HUDEP-2 (cell line): ENCODE measurements around the gene TAOK2.
"Not testable (repeated sequence)": the region's sequence is repeated elsewhere in the genome, so short reads cannot be mapped to it uniquely, and the experiment has no call there.

Source experiments
- DNase-seq, 76 experiments: peaks; one replicate each; lab custom pipeline; 2025; ENCODE audit not compliant: unreplicated experiment in 76 of 76; lab: John Stamatoyannopoulos, UW

The TAOK2 gene

GRCh38 chr16:30016555-30017276, 43.0 kb downstream of the TAOK2 start:
- DNase-seq, result no peak

- no peak for DNase-seq
Observed at GRCh38 chr16:30017277-30017656, 43.6 kb downstream of the TAOK2 start.

- not testable (repeated sequence) for DNase-seq
Observed at GRCh38 chr16:30017937-30018336, 44.3 kb downstream of the TAOK2 start.

- DNase-seq, result no peak
Observed at GRCh38 chr16:30018731-30019158, 45.1 kb downstream of the TAOK2 start.

- DNase-seq, result no peak
Observed at GRCh38 chr16:30022887-30023286, 49.2 kb downstream of the TAOK2 start, which contains the start of gene C16orf92. Gene C16orf92, plus strand, starts transcription at chr16:30023198. Its CDS starts 143 bp downstream, at chr16:30023341.

GRCh38 chr16:30023586-30023985, 49.9 kb downstream of the TAOK2 start:
- no peak for DNase-seq

GRCh38 chr16:30024451-30024850, 50.8 kb downstream of the TAOK2 start:
- DNase-seq, result no peak

GRCh38 chr16:30025156-30025555, 51.5 kb downstream of the TAOK2 start:
- no peak for DNase-seq

GRCh38 chr16:30025574-30025973, 51.9 kb downstream of the TAOK2 start:
- no peak for DNase-seq

- DNase-seq, result no peak
Observed at GRCh38 chr16:30026449-30026848, 52.8 kb downstream of the TAOK2 start.

GRCh38 chr16:30027588-30028437, 54.1 kb downstream of the TAOK2 start:
- no peak for DNase-seq

GRCh38 chr16:30028438-30029076, 54.9 kb downstream of the TAOK2 start:
- DNase-seq, result peak in 9 of 76 experiments; percentile 6 to 33 (median 15)

- DNase-seq, result no peak
Observed at GRCh38 chr16:30030011-30030685, 56.5 kb downstream of the TAOK2 start.

- DNase-seq, result no peak
Observed at GRCh38 chr16:30030841-30031413, 57.3 kb downstream of the TAOK2 start, which contains the start of gene TLCD3B. Gene TLCD3B, minus strand, starts transcription at chr16:30031271. Its CDS starts 744 bp downstream, at chr16:30030527.

- no peak for DNase-seq
Observed at GRCh38 chr16:30031477-30031918, 57.8 kb downstream of the TAOK2 start.

- peak in 53 of 76 experiments; percentile 8 to 67 (median 35) for DNase-seq
Observed at GRCh38 chr16:30032083-30032819, 58.6 kb downstream of the TAOK2 start.

GRCh38 chr16:30033270-30033669, 59.6 kb downstream of the TAOK2 start:
- peak in 2 of 76 experiments; percentile 17 to 22 for DNase-seq

GRCh38 chr16:30040221-30040620, 66.6 kb downstream of the TAOK2 start:
- DNase-seq, result no peak

- not testable (repeated sequence) for DNase-seq
Observed at GRCh38 chr16:30040690-30041089, 67.0 kb downstream of the TAOK2 start.
